ENCODE results near the gene RIPOR2. TPM values are rescaled to one million over a fixed set of nuclear protein-coding genes. Genes with fewer than 3 reads are reported as not detected.

Gene RIPOR2
- total and polyA plus RNA-seq, 2 experiments from 2014 or later = 9.5 to 22.5 TPM

GRCh38 chr6:24936641-24937317, 1.0 kb upstream of the RIPOR2 start:
- H3K4me3 Mint-ChIP-seq = no peak overlapping the region
- H3K4me3 ChIP-seq = no peak overlapping the region
- no peak overlapping the region for H3K27ac Mint-ChIP-seq
- H3F3A ChIP-seq (replicated peaks; ENCODE audit: low read depth) = no peaks in the 10 kb centered on the region
- peaks cover 2% of the 10 kb centered on the region for H3K27me3 Mint-ChIP-seq (ENCODE audit: insufficient read depth, low read depth, poor library complexity)
- no peak for DNase-seq (ENCODE audit: low spot score)
- no peaks in the 10 kb centered on the region for H3K36me3 ChIP-seq (ENCODE audit: insufficient read depth)
- H3K4me1 ChIP-seq (ENCODE audit: insufficient read depth) = peaks cover 38% of the 10 kb centered on the region
- no peak overlapping the region; the same call in 1 of the 2 replicates for H3K27ac ChIP-seq (ENCODE audit: low read depth)
- no peaks in the 10 kb centered on the region for H3K36me3 Mint-ChIP-seq (ENCODE audit: low read depth)
- H2AFZ ChIP-seq = no peak overlapping the region
- no peaks in the 10 kb centered on the region for H3K27me3 ChIP-seq (ENCODE audit: insufficient read depth)
- peaks cover 14% of the 10 kb centered on the region for H3K79me2 ChIP-seq (replicated peaks; ENCODE audit: insufficient read depth)
- no peak overlapping the region for H3K4me2 ChIP-seq
- H3K9me3 Mint-ChIP-seq = no peaks in the 10 kb centered on the region; the same call in 2 of the 3 replicates
- ATAC-seq = no peak
- no peaks in the 10 kb centered on the region for H3K9me2 ChIP-seq (ENCODE audit: insufficient read depth)
- TF ChIP-seq POLR2AphosphoS5 (IDR thresholded peaks at IDR 0.05; ENCODE audit: low read depth) (no peak), CTCF (conservative IDR thresholded peaks at IDR 0.05; ENCODE audit: low read depth in 2 of 2) (no peak), STAT1 (IDR thresholded peaks at IDR 0.05; ENCODE audit: unreplicated experiment) (no peak), ZNF114 (CRISPR knock-in tag; IDR thresholded peaks at IDR 0.05) (no peak), EZH2 (IDR thresholded peaks at IDR 0.05; ENCODE audit: low read depth, unreplicated experiment) (no peak), ZNF331 (CRISPR knock-in tag; IDR thresholded peaks at IDR 0.05; ENCODE audit: low read depth) (no peak), ZNF462 (CRISPR knock-in tag; IDR thresholded peaks at IDR 0.05) (no peak), EZH2phosphoT487 (IDR thresholded peaks at IDR 0.05; ENCODE audit: unreplicated experiment) (no peak), NANOG (IDR thresholded peaks at IDR 0.05; ENCODE audit: borderline replicate concordance) (no peak), JUNB (IDR thresholded peaks at IDR 0.05; ENCODE audit: unreplicated experiment) (no peak), CREB1 (CRISPR knock-in tag; IDR thresholded peaks at IDR 0.05; ENCODE audit: low read depth) (no peak)
- TF ChIP-seq, protein P1, sequence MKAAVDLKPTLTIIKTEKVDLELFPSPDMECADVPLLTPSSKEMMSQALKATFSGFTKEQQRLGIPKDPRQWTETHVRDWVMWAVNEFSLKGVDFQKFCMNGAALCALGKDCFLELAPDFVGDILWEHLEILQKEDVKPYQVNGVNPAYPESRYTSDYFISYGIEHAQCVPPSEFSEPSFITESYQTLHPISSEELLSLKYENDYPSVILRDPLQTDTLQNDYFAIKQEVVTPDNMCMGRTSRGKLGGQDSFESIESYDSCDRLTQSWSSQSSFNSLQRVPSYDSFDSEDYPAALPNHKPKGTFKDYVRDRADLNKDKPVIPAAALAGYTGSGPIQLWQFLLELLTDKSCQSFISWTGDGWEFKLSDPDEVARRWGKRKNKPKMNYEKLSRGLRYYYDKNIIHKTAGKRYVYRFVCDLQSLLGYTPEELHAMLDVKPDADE (IDR thresholded peaks at IDR 0.05) = no peak
- TF ChIP-seq, protein P2, sequence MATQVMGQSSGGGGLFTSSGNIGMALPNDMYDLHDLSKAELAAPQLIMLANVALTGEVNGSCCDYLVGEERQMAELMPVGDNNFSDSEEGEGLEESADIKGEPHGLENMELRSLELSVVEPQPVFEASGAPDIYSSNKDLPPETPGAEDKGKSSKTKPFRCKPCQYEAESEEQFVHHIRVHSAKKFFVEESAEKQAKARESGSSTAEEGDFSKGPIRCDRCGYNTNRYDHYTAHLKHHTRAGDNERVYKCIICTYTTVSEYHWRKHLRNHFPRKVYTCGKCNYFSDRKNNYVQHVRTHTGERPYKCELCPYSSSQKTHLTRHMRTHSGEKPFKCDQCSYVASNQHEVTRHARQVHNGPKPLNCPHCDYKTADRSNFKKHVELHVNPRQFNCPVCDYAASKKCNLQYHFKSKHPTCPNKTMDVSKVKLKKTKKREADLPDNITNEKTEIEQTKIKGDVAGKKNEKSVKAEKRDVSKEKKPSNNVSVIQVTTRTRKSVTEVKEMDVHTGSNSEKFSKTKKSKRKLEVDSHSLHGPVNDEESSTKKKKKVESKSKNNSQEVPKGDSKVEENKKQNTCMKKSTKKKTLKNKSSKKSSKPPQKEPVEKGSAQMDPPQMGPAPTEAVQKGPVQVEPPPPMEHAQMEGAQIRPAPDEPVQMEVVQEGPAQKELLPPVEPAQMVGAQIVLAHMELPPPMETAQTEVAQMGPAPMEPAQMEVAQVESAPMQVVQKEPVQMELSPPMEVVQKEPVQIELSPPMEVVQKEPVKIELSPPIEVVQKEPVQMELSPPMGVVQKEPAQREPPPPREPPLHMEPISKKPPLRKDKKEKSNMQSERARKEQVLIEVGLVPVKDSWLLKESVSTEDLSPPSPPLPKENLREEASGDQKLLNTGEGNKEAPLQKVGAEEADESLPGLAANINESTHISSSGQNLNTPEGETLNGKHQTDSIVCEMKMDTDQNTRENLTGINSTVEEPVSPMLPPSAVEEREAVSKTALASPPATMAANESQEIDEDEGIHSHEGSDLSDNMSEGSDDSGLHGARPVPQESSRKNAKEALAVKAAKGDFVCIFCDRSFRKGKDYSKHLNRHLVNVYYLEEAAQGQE (IDR thresholded peaks at IDR 0.05; ENCODE audit: unreplicated experiment) = no peak
- peaks cover 54% of the 10 kb centered on the region for H3K4me1 Mint-ChIP-seq
- H4K20me1 ChIP-seq (replicated peaks; ENCODE audit: insufficient read depth) = no peaks in the 10 kb centered on the region

All from GM23338 (cell line).